A204.1 (cell line): ENCODE data around the gene LRRC31.

Experiments
- FAIRE-seq: peaks from 2 replicates; lab custom pipeline; 2012; peaks lifted over from hg19 to GRCh38; lab: Jason Lieb, UNC

Gene LRRC31

GRCh38 chr3:169863458-169863899 lies 6.3 kb downstream of the LRRC31 start:
- peak; percentile 79 for FAIRE-seq

GRCh38 chr3:169861871-169862270 lies 7.9 kb downstream of the LRRC31 start:
- FAIRE-seq: no peak

GRCh38 chr3:169857811-169858210 lies 11.9 kb downstream of the LRRC31 start:
- no peak for FAIRE-seq

GRCh38 chr3:169855514-169855913 lies 14.2 kb downstream of the LRRC31 start:
- FAIRE-seq: no peak

GRCh38 chr3:169850618-169851017 lies 19.1 kb downstream of the LRRC31 start:
- no peak for FAIRE-seq

- FAIRE-seq: no peak
Observed at GRCh38 chr3:169848741-169849140, 21.0 kb downstream of the LRRC31 start.

GRCh38 chr3:169847896-169848295 lies 21.8 kb downstream of the LRRC31 start:
- no peak for FAIRE-seq

- no peak for FAIRE-seq
Observed at GRCh38 chr3:169846458-169847193, 23.1 kb downstream of the LRRC31 start.

- no peak for FAIRE-seq
Observed at GRCh38 chr3:169842960-169843359, 26.8 kb downstream of the LRRC31 start.

GRCh38 chr3:169841171-169841570 lies 28.6 kb downstream of the LRRC31 start:
- FAIRE-seq: no peak

- FAIRE-seq: no peak
Observed at GRCh38 chr3:169838511-169839030, 31.2 kb downstream of the LRRC31 start.

GRCh38 chr3:169836942-169837275 lies 32.8 kb downstream of the LRRC31 start:
- no peak for FAIRE-seq

- FAIRE-seq: no peak
Observed at GRCh38 chr3:169836078-169836941, 33.4 kb downstream of the LRRC31 start.

GRCh38 chr3:169835533-169835932 lies 34.2 kb downstream of the LRRC31 start:
- no peak for FAIRE-seq

- FAIRE-seq: no peak
Observed at GRCh38 chr3:169827712-169828111, 42.0 kb downstream of the LRRC31 start.

GRCh38 chr3:169825316-169825715 lies 44.4 kb downstream of the LRRC31 start:
- no peak for FAIRE-seq

GRCh38 chr3:169822983-169823382 lies 46.8 kb downstream of the LRRC31 start:
- no peak for FAIRE-seq

- no peak for FAIRE-seq
Observed at GRCh38 chr3:169822540-169822939, 47.2 kb downstream of the LRRC31 start.

GRCh38 chr3:169822091-169822490 lies 47.6 kb downstream of the LRRC31 start:
- FAIRE-seq: no peak

GRCh38 chr3:169818316-169818715 lies 51.4 kb downstream of the LRRC31 start:
- no peak for FAIRE-seq

- FAIRE-seq: no peak
Observed at GRCh38 chr3:169815590-169816150, 54.1 kb downstream of the LRRC31 start.

GRCh38 chr3:169813757-169814517 lies 55.8 kb downstream of the LRRC31 start:
- no peak for FAIRE-seq
